Nephron (organoid): ENCODE data around the gene CDY1B.
"Not testable (repeated sequence)": the region's sequence is repeated elsewhere in the genome, so short reads cannot be mapped to it uniquely, and the experiment has no call there.

Experiments
- H3K27ac Mint-ChIP-seq, 3 experiments: 2 replicates each; pipeline ENCODE4 v1.8.0; 2020; ENCODE audit warnings: mixed read lengths in 3 of 3, mild to moderate bottlenecking in 2 of 3, moderate library complexity in 1 of 3
- H3K27me3 Mint-ChIP-seq: 2 replicates; pipeline ENCODE4 v1.8.0; 2021; ENCODE audit warnings: low read depth, mild to moderate bottlenecking, moderate library complexity, mixed read lengths
- H3K36me3 Mint-ChIP-seq: 2 replicates; pipeline ENCODE4 v1.8.0; 2020; ENCODE audit warnings: low read depth, mixed read lengths
- H3K4me1 Mint-ChIP-seq: 2 replicates; pipeline ENCODE4 v1.8.0; 2020; ENCODE audit warnings: mixed read lengths
- H3K4me3 Mint-ChIP-seq, 3 experiments: 2 replicates each; pipeline ENCODE4 v1.8.0; 2020; ENCODE audit warnings: mild to moderate bottlenecking in 3 of 3, mixed read lengths in 3 of 3, moderate library complexity in 2 of 3
- H3K9me3 Mint-ChIP-seq: 2 replicates; pipeline ENCODE4 v1.8.0; 2020; ENCODE audit warnings: mixed read lengths

Gene CDY1B, protein sequence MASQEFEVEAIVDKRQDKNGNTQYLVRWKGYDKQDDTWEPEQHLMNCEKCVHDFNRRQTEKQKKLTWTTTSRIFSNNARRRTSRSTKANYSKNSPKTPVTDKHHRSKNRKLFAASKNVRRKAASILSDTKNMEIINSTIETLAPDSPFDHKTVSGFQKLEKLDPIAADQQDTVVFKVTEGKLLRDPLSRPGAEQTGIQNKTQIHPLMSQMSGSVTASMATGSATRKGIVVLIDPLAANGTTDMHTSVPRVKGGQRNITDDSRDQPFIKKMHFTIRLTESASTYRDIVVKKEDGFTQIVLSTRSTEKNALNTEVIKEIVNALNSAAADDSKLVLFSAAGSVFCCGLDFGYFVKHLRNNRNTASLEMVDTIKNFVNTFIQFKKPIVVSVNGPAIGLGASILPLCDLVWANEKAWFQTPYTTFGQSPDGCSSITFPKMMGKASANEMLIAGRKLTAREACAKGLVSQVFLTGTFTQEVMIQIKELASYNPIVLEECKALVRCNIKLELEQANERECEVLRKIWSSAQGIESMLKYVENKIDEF

DNA sequence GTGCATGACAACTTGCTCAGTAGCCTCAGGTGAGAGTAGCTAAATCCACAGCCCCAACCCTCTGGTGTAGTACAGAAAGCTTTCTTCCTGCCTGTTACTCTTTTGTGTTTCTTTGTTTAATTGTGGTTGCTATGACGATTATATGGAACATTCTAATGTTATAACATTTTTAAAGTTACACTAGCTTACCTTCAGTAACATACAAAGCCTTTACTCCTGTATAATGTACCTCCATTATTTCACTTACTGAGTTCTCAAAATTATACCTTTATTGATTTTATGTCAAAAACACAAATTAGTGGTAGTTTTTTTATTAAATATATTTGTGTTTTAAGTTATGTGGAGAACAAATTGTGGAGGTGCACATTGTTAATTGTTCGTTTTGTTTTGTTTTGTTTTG is at the start of gene CDY1B:
Gene CDY1B (minus strand): TSS at position 101 of the 400 bp plus-strand sequence. CDS start 331 bp downstream, outside the sequence.
- H3K27ac Mint-ChIP-seq, H3K36me3 Mint-ChIP-seq, H3K4me1 Mint-ChIP-seq, H3K27me3 Mint-ChIP-seq, H3K4me3 Mint-ChIP-seq, H3K9me3 Mint-ChIP-seq: not testable (repeated sequence)

DNA sequence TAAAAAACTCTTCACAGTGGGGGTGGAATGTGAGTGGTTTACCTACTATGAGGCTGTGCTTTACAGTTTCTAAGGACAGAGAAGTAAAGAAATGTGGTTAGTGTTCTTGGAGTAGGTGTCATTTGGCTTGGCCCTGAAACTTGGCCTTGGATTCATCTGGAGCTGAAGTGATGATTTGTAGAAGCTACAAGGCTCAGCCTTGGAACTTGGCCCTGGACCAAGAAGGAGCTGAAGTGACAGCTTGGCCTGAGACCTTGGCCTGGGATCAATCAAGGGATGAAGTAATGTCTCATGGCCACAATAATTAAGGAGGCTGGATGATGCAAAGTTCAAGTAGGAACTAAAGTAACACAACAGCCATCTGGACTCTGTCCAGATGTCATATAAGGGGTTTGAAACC is 1.7 kb upstream of the CDY1B start:
- not testable (repeated sequence) for H3K4me3 Mint-ChIP-seq, H3K27ac Mint-ChIP-seq, H3K27me3 Mint-ChIP-seq, H3K4me1 Mint-ChIP-seq, H3K9me3 Mint-ChIP-seq, H3K36me3 Mint-ChIP-seq

DNA sequence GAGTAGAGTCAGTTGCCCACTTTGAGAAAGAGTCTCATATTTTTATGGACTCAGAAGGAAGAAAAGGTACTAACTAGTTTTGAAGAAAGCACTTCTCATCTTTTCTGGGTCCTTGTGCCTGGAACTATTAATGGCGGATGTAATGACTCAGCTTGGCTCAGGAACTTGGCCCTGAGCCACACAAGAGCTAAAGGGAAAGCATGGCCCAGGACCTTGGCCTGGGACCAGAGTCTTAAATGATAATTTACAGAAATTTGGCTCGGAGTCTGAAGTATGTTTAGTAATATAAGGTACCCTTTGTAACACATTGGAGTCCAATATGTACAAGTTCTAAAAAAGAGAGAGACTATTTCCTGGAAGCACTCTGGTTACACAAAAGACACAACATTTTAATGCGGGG is 4.6 kb downstream of the CDY1B start:
- not testable (repeated sequence) for H3K4me1 Mint-ChIP-seq, H3K9me3 Mint-ChIP-seq, H3K4me3 Mint-ChIP-seq, H3K27ac Mint-ChIP-seq, H3K27me3 Mint-ChIP-seq, H3K36me3 Mint-ChIP-seq

DNA sequence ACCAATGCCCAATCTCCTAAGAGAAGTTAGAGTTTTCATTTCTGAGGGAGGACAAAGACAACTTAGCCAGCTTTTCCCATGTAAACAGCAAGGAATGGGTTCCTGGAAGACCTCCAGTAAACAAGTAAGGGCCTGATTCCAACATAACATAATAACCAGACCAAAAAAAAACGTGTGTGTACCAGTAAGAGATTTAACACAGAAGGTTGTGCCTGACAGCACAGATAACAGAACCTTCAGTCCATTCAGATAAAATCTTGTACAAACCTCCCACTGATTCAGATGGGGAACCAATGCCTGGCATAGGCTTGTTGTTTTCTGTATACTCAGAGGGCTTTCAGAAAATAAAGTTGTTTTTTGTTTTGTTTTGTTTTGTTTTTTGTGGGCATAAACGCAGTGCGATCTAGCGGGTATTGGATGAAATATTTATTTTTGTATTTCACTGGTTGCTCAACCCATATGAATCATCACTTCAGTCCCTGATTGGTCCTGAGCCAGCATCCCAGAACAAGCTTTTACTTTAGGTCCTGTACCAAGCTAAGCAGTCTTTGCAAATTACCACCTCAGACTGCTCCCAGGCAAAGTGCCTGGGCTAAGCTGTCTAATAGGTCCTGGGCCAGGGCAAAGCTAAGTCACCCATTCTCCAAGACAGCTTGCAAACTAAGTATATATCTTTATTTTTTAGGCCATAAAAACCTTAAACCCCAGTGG is 8.7 kb downstream of the CDY1B start:
- not testable (repeated sequence) for H3K27ac Mint-ChIP-seq, H3K4me3 Mint-ChIP-seq, H3K36me3 Mint-ChIP-seq, H3K9me3 Mint-ChIP-seq, H3K27me3 Mint-ChIP-seq, H3K4me1 Mint-ChIP-seq

DNA sequence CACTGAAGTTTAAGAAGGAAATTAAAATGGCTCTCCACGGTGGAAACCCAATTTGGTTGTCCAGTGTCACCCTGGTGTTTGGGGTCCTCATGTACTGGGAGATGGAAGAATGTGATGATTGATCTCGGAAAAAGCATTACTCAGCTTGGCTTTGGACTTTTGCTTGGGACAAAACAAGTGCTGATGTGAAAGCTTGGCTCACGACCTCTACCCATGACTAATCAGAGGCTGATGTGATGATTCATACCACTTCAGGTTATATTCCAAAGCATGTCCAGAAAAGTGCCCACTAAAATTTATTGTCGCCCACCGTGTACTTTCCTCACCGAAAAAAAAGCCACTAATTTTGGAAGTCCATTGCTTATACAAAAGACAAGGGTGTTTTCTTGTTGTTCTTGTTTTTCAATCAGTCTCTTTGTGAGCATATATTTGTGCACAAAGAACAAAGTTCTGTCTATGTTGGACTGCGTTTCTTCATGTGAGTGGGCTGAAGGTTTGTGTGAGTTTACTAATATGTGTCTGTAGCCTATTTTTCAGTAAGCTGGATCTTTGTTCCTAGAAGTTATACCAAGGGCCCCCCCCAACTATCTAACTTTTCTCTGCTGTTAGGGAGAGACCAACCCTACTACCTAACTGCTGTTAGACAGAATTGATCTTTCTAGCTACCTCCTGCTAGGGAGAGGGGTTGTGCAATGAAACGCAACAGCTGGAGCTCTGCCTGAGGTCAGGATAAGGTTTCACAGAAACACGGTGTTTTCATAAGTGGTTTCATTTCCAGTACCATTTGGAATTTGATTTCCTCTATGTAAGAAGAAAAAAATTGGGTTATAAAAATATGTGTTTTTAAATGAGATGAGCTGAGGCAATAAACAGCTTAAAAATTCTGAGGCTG is 21.4 kb downstream of the CDY1B start:
- H3K4me1 Mint-ChIP-seq, H3K9me3 Mint-ChIP-seq, H3K36me3 Mint-ChIP-seq, H3K27ac Mint-ChIP-seq, H3K27me3 Mint-ChIP-seq, H3K4me3 Mint-ChIP-seq: not testable (repeated sequence)
